Measurements from ENCODE around the gene ARHGEF7.

DNA sequence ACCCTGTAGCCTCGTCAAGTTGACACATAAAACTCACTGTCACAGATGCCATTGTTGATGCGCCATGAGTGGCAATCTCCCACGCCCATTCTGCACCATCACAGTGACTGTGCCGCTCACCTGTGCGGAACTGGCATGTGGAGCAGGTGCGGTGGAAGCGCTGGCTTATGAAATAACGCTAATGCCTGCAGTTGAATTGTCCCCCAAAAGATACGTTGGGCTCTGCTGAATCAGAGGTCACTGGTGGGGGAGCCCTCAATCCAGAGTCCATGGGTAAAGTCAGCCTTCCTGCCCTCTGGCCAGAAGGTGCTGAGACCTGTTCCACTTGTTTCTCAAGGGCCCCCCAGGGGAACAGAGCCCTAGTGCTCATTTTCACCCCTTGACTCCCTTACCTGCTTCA is 2.9 kb upstream of the ARHGEF7 start:
- no peak for TF ChIP-seq GATA2 (IDR thresholded peaks at IDR 0.05; ENCODE audit: low read depth, low read length)
- no peak for TF ChIP-seq GATA3 (IDR thresholded peaks at IDR 0.05; ENCODE audit: low read depth, low read length)

All from SH-SY5Y (cell line).